Measurements from ENCODE around the gene RNU6-1. TPM values are rescaled to one million over a fixed set of nuclear protein-coding genes. Genes with fewer than 3 reads are reported as not detected.
A peak's percentile ranks its signal among the peaks of the same experiment; 100 is the strongest.

Gene RNU6-1
- total RNA-seq, 1 experiment from 2014 or later, result not detected

DNA sequence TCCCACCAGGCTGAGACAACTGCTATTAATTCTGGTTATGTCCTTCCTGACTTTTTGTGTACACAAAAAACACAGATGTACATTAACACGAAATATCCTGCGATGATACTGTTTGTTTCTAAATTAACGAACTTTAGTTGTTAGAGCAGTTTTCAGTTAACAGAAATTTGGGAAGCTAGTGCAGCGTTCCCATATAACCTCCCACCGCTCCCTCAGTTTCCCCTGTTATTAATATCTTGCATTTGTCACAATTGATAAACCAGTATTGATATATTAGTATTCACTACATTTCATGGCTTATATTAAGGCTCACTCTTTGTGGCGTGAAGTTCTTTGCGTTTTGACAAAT lies 45.3 kb upstream of the RNU6-1 start:
- ATAC-seq (no peak), DNase-seq (ENCODE audit: low spot score) (no peak)
- ChIA-PET POLR2A (no interaction called here), CTCF (no interaction called here)
- peak overlapping the region; percentile 64 for H3K4me3 Mint-ChIP-seq
- H3K36me3 Mint-ChIP-seq, result peaks cover 3% of the 10 kb centered on the region; the same call in 1 of the 2 replicates
- no peak overlapping the region; the same call in 1 of the 2 replicates for H3K27ac Mint-ChIP-seq
- peaks cover 25% of the 10 kb centered on the region for H3K27me3 Mint-ChIP-seq (ENCODE audit: low read depth)
- peaks cover 26% of the 10 kb centered on the region for H3K4me1 Mint-ChIP-seq
- TF ChIP-seq, protein P1, sequence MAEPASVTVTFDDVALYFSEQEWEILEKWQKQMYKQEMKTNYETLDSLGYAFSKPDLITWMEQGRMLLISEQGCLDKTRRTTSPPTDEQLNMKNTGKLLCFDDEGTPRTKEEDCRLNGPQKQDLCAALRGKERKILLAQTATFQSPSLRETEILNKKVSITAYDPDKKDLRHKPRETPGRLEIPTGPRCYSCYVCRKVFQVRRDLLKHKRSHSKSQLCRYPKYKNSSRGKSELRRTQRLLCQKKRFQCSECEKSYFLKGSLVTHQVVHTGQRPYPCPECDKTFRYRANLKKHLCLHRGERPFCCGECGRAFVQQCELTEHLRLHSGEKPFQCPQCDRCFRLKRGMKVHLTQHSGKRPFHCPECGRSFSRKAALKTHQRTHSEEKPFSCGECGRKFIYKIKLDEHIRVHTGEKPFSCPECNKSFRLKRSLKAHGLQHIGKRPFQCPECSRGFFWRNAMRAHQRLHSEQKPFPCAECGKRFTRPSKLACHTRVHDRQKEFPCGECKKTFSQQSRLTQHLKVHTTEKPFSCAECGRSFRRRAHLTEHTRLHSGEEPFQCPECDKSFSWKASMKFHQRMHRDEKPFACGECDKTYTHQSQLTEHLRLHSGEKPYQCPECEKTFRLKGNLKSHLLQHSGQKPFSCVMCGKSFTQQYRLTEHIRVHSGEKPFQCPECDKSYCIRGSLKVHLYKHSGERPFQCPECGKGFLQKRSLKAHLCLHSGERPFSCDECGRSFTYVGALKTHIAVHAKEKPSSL (CRISPR knock-in tag; conservative IDR thresholded peaks at IDR 0.05), result no peak
- TF ChIP-seq, protein P2, sequence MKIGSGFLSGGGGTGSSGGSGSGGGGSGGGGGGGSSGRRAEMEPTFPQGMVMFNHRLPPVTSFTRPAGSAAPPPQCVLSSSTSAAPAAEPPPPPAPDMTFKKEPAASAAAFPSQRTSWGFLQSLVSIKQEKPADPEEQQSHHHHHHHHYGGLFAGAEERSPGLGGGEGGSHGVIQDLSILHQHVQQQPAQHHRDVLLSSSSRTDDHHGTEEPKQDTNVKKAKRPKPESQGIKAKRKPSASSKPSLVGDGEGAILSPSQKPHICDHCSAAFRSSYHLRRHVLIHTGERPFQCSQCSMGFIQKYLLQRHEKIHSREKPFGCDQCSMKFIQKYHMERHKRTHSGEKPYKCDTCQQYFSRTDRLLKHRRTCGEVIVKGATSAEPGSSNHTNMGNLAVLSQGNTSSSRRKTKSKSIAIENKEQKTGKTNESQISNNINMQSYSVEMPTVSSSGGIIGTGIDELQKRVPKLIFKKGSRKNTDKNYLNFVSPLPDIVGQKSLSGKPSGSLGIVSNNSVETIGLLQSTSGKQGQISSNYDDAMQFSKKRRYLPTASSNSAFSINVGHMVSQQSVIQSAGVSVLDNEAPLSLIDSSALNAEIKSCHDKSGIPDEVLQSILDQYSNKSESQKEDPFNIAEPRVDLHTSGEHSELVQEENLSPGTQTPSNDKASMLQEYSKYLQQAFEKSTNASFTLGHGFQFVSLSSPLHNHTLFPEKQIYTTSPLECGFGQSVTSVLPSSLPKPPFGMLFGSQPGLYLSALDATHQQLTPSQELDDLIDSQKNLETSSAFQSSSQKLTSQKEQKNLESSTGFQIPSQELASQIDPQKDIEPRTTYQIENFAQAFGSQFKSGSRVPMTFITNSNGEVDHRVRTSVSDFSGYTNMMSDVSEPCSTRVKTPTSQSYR (CRISPR knock-in tag; IDR thresholded peaks at IDR 0.05), result no peak
- no peak for TF ChIP-seq NR3C1 (CRISPR knock-in tag; conservative IDR thresholded peaks at IDR 0.05; ENCODE audit: low read depth)
- TF ChIP-seq, protein P3, sequence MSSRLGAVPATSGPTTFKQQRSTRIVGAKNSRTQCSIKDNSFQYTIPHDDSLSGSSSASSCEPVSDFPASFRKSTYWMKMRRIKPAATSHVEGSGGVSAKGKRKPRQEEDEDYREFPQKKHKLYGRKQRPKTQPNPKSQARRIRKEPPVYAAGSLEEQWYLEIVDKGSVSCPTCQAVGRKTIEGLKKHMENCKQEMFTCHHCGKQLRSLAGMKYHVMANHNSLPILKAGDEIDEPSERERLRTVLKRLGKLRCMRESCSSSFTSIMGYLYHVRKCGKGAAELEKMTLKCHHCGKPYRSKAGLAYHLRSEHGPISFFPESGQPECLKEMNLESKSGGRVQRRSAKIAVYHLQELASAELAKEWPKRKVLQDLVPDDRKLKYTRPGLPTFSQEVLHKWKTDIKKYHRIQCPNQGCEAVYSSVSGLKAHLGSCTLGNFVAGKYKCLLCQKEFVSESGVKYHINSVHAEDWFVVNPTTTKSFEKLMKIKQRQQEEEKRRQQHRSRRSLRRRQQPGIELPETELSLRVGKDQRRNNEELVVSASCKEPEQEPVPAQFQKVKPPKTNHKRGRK (CRISPR knock-in tag; IDR thresholded peaks at IDR 0.05; ENCODE audit: borderline replicate concordance), result no peak
- TF ChIP-seq RELA (CRISPR knock-in tag; IDR thresholded peaks at IDR 0.05; ENCODE audit: borderline replicate concordance), result no peak
- TF ChIP-seq, protein P4, sequence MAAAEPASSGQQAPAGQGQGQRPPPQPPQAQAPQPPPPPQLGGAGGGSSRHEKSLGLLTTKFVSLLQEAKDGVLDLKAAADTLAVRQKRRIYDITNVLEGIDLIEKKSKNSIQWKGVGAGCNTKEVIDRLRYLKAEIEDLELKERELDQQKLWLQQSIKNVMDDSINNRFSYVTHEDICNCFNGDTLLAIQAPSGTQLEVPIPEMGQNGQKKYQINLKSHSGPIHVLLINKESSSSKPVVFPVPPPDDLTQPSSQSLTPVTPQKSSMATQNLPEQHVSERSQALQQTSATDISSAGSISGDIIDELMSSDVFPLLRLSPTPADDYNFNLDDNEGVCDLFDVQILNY (CRISPR knock-in tag; IDR thresholded peaks at IDR 0.05), result no peak
- TF ChIP-seq TCF7 (CRISPR knock-in tag; IDR thresholded peaks at IDR 0.05; ENCODE audit: low read depth), result no peak
- TF ChIP-seq MYBL2 (CRISPR knock-in tag; IDR thresholded peaks at IDR 0.05), result no peak
- no peak for TF ChIP-seq CREB1 (CRISPR knock-in tag; IDR thresholded peaks at IDR 0.05)
- no peak for TF ChIP-seq EMX1 (CRISPR knock-in tag; IDR thresholded peaks at IDR 0.05)
- no peak for TF ChIP-seq ZNF263 (CRISPR knock-in tag; IDR thresholded peaks at IDR 0.05; ENCODE audit: low read depth)
- H3K9me3 Mint-ChIP-seq, result peaks cover 8% of the 10 kb centered on the region

DNA sequence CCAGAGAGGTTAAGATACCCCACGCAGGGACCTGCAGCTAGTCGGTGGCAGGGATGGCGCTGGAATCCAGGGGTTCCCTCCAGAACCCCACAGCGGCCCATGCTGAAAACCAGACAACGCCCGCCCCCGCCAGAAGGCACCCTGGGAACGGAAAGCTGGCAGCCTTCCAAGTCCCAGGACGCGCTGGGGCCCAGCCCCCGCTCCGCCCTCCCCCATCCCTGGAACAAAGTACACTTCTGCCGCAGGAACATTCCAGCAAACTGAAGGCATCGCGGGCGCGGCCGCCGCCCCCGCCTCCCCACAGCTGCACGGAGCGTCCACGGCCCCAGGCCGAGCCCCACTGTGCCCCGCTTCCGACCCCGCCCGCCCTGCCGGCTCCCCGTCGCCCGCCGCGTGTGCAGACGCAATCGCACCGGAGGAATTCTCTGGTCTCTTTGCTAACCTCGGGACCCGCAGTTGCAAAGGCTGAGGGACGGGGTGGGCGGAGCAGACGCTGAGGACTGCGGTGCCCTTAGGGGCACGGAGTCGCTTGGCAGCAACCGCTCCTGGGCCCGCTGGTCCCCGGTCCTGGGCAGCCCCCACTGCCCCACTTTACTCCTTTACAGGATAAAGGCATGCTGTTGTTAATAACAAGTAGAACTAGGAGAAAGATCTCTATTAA lies 44.8 kb upstream of the RNU6-1 start:
- peaks cover 21% of the 10 kb centered on the region for H3K27me3 Mint-ChIP-seq (ENCODE audit: low read depth)
- POLR2A ChIA-PET, result interaction anchor here (1.1 kb wide), 1 partner anchor 34 kb away, joined by 5 read pairs; no protein-coding TSS in a partner anchor
- peak overlapping the region; percentile 58; the same call in 1 of the 2 replicates for H3K27ac Mint-ChIP-seq
- no peaks in the 10 kb centered on the region for H3K36me3 Mint-ChIP-seq
- DNase-seq (ENCODE audit: low spot score) (peak; percentile 76), ATAC-seq (peak; percentile 94)
- H3K4me3 Mint-ChIP-seq, result peak overlapping the region; percentile 64
- peaks cover 3% of the 10 kb centered on the region for H3K9me3 Mint-ChIP-seq
- H3K4me1 Mint-ChIP-seq, result peaks cover 26% of the 10 kb centered on the region
- CTCF ChIA-PET, result interaction anchor here (1.8 to 2.1 kb wide), 2 partner anchors 21 to 170 kb away, joined by 10 to 12 read pairs; partner anchors contain the start of gene PIAS1
- TF ChIP-seq, protein P5, sequence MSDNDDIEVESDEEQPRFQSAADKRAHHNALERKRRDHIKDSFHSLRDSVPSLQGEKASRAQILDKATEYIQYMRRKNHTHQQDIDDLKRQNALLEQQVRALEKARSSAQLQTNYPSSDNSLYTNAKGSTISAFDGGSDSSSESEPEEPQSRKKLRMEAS (CRISPR knock-in tag; IDR thresholded peaks at IDR 0.05), result peak; percentile 71; the same call in 1 of the 2 replicates
- TF ChIP-seq, protein P6, sequence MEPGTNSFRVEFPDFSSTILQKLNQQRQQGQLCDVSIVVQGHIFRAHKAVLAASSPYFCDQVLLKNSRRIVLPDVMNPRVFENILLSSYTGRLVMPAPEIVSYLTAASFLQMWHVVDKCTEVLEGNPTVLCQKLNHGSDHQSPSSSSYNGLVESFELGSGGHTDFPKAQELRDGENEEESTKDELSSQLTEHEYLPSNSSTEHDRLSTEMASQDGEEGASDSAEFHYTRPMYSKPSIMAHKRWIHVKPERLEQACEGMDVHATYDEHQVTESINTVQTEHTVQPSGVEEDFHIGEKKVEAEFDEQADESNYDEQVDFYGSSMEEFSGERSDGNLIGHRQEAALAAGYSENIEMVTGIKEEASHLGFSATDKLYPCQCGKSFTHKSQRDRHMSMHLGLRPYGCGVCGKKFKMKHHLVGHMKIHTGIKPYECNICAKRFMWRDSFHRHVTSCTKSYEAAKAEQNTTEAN (CRISPR knock-in tag; IDR thresholded peaks at IDR 0.05), result no peak
- TF ChIP-seq NR2C2 (CRISPR knock-in tag; IDR thresholded peaks at IDR 0.05) (no peak), ZNF263 (CRISPR knock-in tag; IDR thresholded peaks at IDR 0.05; ENCODE audit: low read depth) (no peak), ZNF138 (CRISPR knock-in tag; conservative IDR thresholded peaks at IDR 0.05) (no peak), CREB1 (CRISPR knock-in tag; IDR thresholded peaks at IDR 0.05) (no peak)
- TF ChIP-seq, protein P7, sequence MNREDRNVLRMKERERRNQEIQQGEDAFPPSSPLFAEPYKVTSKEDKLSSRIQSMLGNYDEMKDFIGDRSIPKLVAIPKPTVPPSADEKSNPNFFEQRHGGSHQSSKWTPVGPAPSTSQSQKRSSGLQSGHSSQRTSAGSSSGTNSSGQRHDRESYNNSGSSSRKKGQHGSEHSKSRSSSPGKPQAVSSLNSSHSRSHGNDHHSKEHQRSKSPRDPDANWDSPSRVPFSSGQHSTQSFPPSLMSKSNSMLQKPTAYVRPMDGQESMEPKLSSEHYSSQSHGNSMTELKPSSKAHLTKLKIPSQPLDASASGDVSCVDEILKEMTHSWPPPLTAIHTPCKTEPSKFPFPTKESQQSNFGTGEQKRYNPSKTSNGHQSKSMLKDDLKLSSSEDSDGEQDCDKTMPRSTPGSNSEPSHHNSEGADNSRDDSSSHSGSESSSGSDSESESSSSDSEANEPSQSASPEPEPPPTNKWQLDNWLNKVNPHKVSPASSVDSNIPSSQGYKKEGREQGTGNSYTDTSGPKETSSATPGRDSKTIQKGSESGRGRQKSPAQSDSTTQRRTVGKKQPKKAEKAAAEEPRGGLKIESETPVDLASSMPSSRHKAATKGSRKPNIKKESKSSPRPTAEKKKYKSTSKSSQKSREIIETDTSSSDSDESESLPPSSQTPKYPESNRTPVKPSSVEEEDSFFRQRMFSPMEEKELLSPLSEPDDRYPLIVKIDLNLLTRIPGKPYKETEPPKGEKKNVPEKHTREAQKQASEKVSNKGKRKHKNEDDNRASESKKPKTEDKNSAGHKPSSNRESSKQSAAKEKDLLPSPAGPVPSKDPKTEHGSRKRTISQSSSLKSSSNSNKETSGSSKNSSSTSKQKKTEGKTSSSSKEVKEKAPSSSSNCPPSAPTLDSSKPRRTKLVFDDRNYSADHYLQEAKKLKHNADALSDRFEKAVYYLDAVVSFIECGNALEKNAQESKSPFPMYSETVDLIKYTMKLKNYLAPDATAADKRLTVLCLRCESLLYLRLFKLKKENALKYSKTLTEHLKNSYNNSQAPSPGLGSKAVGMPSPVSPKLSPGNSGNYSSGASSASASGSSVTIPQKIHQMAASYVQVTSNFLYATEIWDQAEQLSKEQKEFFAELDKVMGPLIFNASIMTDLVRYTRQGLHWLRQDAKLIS (CRISPR knock-in tag; IDR thresholded peaks at IDR 0.05; ENCODE audit: borderline replicate concordance), result no peak
